IPS-15b (cell line): ENCODE measurements around the gene RARA.
"Not testable (repeated sequence)": the region's sequence is repeated elsewhere in the genome, so short reads cannot be mapped to it uniquely, and the experiment has no call there.

ENCODE experiments used
- H3K27me3 ChIP-seq: one replicate; pipeline ENCODE4 v1.6.1; 2013; ENCODE audit warnings: low read length; ENCODE audit not compliant: control insufficient read depth, insufficient read depth
- H3K36me3 ChIP-seq: one replicate; pipeline ENCODE4 v1.6.1; 2013; ENCODE audit warnings: low read length; ENCODE audit not compliant: control insufficient read depth, insufficient read depth
- H3K4me1 ChIP-seq: one replicate; pipeline ENCODE4 v1.6.1; 2013; ENCODE audit warnings: mild to moderate bottlenecking, low read length; ENCODE audit not compliant: control insufficient read depth, insufficient read depth
- H3K4me3 ChIP-seq: one replicate; pipeline ENCODE4 v1.5.1; 2013; ENCODE audit warnings: low read depth, low read length
- H3K9ac ChIP-seq: one replicate; pipeline ENCODE4 v1.6.1; 2013; ENCODE audit warnings: low read depth, mild to moderate bottlenecking, low read length
- H3K9me3 ChIP-seq: one replicate; pipeline ENCODE4 v1.6.1; 2013; ENCODE audit warnings: mild to moderate bottlenecking, low read length; ENCODE audit not compliant: control insufficient read depth, insufficient read depth

The RARA gene

DNA sequence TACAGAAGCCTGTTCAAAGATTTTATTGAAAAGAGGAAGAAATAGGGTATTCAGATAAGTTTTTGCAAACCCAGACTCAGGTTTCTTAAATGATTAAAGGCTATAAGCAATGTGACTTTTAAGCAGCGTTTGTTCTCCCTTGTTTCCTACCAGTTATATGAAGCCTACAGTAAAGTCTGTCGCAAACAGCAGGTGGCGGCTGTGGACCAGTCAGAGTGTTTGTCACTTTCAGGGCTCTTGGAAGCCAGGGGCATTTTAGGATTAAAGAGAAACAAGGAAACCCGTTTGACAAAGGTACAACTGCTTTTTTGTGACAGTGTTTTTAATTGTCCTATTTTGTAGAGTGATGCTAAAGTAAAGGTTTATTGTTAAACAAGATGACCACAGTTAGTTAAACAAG lies 7.7 kb upstream of the RARA start:
- H3K9me3 ChIP-seq: no peaks in the 10 kb centered on the region
- peaks cover 5% of the 10 kb centered on the region for H3K4me1 ChIP-seq
- H3K27me3 ChIP-seq: no peaks in the 10 kb centered on the region
- H3K4me3 ChIP-seq: no peak overlapping the region
- no peak overlapping the region for H3K9ac ChIP-seq
- H3K36me3 ChIP-seq: peaks cover 32% of the 10 kb centered on the region

DNA sequence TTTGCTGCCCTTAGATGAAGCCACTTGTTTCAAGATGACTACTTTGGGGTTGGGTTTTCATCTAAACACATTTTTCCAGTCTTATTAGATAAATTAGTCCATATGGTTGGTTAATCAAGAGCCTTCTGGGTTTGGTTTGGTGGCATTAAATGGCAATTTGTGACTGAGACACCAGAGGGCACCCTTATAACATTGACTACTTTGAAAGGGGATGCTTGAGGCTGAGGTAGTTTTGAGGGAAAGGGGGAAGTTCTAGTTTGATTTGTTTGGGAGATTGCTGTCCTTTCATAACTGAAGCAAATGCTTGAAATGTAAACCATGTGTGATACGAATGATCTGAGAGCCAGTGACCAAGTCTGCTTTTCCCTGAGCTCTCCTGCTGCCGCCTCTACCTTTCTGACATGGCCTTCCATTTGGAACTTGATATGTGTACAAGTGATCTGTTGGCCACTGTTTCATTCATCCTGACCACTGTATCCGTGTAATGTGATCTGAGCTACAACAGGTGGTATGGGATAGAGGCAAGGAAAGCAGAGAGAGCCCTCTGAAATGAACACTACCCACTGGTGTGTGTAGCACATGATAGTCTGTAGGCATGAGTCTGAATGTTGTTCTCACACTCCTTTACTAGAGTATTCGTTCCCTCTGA lies 5.8 kb upstream of the RARA start:
- Histone ChIP-seq H3K9ac (no peak overlapping the region), H3K9me3 (no peaks in the 10 kb centered on the region), H3K36me3 (peaks cover 21% of the 10 kb centered on the region), H3K4me1 (peaks cover 22% of the 10 kb centered on the region), H3K4me3 (no peak overlapping the region), H3K27me3 (no peaks in the 10 kb centered on the region)

DNA sequence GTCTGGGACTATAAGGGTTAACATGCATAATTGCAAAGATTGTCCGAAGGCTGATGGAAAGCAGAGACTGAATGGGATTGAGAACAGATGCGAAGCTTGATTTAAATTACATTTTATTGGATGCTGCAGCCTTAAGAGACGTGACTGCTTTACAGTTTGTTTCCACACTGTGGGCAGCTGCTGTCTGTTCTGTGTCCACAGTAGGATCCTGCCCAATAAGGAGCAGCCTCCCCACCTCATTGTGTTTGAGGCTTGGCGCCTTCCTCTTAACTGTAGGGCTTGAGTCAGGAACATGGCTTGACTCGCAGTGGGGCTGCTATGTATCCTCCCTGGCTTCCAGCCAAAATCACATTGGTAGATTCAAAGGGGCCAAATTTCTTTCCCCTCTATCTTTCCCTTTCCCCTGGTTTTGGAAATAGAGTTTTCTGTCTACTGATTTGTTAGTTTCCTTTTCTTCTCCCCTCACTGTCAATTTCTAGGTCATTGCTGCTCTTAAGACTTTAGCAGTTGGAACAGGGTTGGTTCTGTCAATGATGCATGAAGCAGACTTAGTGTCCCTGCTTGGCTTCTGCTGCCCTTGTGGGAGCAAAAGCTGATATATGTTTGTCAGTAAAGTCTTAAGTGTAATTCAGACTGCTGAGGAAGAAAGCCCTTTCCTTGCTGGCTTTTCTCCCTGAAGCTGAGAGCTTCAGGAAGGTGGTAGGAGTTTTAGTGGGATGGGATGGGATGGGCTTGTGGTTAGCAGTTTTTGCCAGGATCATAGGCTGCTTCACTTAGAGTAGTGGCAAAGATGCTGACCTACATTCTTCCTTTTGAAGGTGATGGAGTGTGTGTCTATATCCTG lies 5.0 kb upstream of the RARA start:
- Histone ChIP-seq H3K4me1 (peaks cover 26% of the 10 kb centered on the region), H3K36me3 (peaks cover 18% of the 10 kb centered on the region), H3K4me3 (no peak overlapping the region), H3K9me3 (no peaks in the 10 kb centered on the region), H3K27me3 (no peaks in the 10 kb centered on the region), H3K9ac (no peak overlapping the region)

DNA sequence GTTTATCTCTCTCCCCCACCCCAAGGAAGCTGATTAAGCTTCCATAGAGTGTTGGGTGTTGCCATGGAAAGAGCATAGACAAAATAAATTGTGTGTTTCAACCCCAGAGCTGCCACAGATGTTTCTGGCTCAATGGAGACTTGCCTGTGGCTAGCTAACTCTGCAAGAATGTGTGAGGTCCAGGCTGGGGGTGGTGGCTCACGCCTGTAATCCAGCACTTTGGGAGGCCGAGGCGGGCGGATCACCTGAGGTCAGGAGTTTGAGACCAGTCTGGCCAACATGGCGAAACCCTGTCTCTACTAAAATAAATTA lies 4.5 kb upstream of the RARA start:
- Histone ChIP-seq H3K36me3 (peaks cover 18% of the 10 kb centered on the region), H3K4me1 (peaks cover 26% of the 10 kb centered on the region)
- not testable (repeated sequence) for H3K4me3 ChIP-seq, H3K27me3 ChIP-seq, H3K9ac ChIP-seq, H3K9me3 ChIP-seq

DNA sequence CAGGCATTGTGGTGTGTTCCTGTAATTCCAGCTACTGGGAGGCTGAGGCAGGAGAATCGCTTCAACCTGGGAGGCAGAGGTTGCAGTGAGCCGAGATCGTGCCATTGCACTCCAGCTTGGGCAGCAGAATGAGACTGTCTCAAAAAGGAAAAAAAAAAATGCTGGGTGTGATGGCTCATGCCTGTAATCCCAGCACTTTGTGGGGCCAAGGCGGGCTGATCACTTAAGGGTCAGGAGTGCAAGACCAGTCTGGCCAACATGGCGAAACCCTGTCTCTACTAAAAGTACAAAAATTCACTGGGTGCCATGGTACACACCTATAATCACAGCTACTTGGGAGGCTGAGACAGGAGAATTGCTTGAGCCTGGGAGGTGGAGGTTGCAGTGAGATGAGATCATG lies 4.1 kb upstream of the RARA start:
- not testable (repeated sequence) for H3K9me3 ChIP-seq, H3K9ac ChIP-seq, H3K4me3 ChIP-seq, H3K27me3 ChIP-seq
- Histone ChIP-seq H3K36me3 (peaks cover 18% of the 10 kb centered on the region), H3K4me1 (peaks cover 26% of the 10 kb centered on the region)

DNA sequence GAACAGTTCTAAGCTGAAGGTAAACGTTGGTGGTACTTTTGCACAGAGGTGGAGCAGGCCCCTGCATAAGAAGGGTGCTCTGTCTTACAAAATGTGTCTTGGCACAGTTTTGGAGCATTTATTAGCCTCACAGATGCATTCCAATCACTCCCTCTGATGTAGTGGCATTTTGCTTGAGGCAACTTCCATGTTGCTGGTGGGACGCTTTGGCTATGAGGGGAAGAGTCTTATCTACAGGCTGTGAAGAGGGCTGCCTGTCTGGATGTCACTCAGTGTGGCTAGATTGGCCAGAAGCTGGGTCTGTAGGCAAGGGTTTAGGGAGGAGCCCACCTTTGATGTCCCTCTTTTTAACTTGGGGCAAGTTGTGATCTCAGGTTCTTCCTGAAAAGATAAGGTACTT lies 2.6 kb upstream of the RARA start:
- Histone ChIP-seq H3K4me3 (no peak overlapping the region), H3K9ac (no peak overlapping the region), H3K36me3 (peaks cover 7% of the 10 kb centered on the region), H3K9me3 (no peaks in the 10 kb centered on the region), H3K27me3 (peaks cover 6% of the 10 kb centered on the region), H3K4me1 (peaks cover 26% of the 10 kb centered on the region)

DNA sequence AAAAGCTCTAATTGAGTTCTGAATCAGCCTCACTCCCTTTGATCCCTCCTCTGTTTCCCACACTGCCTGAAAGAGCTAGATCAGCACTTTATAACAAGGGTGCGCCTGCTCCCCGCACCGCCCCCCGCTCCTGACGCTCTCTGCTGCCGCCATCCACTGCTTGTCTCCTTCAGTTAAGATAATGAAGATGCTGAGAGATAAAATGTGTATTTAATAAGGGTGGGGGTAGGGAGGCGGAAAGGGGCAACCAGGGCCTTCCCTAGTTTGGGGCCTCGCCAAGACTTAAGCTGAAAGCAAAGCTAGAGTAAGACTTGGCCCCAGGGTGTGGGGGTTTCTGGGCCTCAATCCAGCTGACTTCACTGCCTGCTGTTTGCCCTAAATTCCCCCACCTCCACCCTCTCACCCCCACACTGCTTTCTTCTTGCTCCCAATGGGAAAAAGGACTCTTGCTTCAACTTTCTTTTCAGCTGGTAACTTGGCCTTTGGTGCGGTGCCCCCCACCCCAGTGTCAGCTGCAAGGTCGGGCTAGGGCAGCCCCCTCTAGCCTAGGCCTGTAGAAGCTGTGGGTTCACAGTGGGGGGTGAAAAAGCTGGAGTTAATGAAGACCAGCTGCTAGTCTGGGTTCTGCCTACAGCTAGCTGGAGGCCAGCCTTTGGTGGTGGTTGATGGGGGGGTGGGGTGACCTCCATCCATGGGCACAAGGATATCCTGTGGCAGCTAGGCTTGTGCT lies 1.8 kb upstream of the RARA start:
- peak overlapping the region; percentile 22 for H3K4me3 ChIP-seq
- H3K36me3 ChIP-seq: peaks cover 7% of the 10 kb centered on the region
- H3K9me3 ChIP-seq: no peaks in the 10 kb centered on the region
- no peak overlapping the region for H3K9ac ChIP-seq
- peaks cover 6% of the 10 kb centered on the region for H3K27me3 ChIP-seq
- H3K4me1 ChIP-seq: peaks cover 26% of the 10 kb centered on the region

DNA sequence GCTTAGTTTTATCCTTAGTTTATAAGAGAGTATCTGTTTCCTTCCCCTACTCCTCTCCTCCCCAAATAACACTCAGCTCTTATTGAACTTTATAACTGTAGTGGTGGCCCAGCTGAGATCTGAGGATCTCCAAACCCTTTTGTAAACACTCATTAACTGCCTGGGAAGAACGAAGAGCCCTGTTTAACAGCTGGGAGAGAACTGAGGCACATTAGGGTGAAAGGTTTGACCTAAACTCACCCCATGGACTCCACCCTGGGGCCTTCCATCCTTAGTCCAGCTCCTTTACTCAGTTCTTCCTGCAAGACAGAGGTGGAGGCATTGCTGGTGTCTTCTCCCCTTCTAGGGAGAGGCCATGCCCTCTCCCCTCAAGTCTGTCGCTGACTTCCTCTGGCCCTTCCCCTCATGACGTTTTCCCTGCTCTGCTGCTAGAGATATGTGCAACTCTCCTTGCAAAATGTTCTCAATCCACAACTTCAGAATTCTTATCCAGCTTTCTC lies 1.2 kb upstream of the RARA start:
- Histone ChIP-seq H3K36me3 (peaks cover 7% of the 10 kb centered on the region), H3K9ac (no peak overlapping the region), H3K4me1 (peaks cover 26% of the 10 kb centered on the region), H3K9me3 (no peaks in the 10 kb centered on the region), H3K27me3 (peaks cover 6% of the 10 kb centered on the region), H3K4me3 (peak overlapping the region; percentile 22)

DNA sequence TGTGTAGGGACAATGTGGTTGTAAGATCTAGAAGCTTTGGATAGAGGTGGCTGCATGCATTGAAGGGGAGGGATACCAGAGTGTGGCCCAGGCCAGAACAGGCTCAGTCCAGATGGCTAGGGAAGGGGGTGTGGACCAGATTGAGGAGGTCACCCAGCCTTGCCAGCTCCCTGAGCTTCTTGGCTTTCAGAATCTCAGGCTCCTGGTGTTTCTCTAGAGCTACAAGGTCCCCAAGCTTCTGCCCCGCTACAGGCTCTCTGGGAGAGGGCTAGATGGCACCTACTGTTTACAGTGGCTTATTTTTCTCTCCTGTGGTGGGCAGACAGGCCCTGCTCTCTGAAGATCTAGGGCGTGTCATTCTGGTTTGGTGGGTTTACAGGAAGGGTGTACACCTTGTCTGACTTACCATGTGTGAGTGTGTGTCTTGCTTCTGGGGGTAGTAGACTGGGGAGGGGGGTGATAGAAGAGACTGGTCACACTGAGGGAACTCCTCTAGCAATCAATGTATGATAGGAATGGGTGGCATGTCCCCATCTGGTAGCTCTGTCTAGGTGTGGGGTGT lies 1.1 kb downstream of the RARA start:
- Histone ChIP-seq H3K4me3 (no peak overlapping the region), H3K9ac (no peak overlapping the region), H3K27me3 (peaks cover 6% of the 10 kb centered on the region), H3K36me3 (no peaks in the 10 kb centered on the region), H3K4me1 (peaks cover 23% of the 10 kb centered on the region), H3K9me3 (no peaks in the 10 kb centered on the region)

DNA sequence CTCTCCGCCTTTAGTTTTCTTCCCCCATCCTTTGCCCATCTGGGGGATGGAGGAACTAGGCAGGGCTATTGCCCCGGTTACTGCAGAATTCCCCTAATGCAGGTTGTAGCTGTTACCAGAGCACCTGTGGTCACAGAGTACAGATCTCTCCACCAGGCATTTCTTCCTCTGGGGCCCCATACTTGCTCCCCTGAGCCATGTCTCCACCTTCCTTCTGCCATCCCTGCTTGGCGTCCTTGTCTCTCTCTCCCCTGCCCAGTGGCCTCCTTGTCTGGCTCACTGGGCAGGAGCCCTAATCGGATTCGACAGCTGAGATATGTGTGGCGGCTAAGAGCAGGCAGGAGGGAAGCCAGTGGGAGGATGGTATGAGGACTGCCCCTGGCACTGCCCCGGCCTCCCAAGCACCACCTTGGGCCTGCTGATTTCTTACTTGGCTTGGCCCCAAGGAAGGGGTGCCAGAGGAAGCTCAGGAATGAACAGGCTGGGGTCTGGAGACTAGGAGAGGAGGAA lies 2.0 kb downstream of the RARA start:
- Histone ChIP-seq H3K36me3 (no peaks in the 10 kb centered on the region), H3K9me3 (no peaks in the 10 kb centered on the region), H3K27me3 (peaks cover 9% of the 10 kb centered on the region), H3K4me1 (peaks cover 23% of the 10 kb centered on the region), H3K9ac (no peak overlapping the region), H3K4me3 (no peak overlapping the region)

DNA sequence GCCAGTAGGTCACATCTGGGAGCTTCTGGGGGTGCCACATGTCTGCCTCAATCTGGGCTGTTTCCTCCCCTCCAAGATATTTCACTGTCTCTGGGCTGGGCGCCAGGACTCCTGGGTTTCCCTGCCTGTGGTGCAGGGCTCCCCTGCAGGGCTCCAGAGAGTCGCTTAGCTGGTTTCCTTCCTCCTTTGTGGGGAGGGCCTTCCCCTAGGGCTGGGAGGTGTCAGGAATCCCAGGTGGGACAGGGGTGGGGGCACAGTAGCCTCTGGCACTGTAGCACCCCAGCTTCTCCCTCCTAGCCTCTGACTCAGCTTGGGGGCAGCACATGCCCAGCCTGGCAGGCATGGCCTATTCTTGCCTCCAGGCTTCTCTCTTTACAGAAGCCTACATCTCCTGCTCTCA lies 2.6 kb downstream of the RARA start:
- H3K36me3 ChIP-seq: no peaks in the 10 kb centered on the region
- H3K9me3 ChIP-seq: no peaks in the 10 kb centered on the region
- no peak overlapping the region for H3K4me3 ChIP-seq
- no peak overlapping the region for H3K9ac ChIP-seq
- peaks cover 15% of the 10 kb centered on the region for H3K27me3 ChIP-seq
- H3K4me1 ChIP-seq: peaks cover 19% of the 10 kb centered on the region
